CD14-positive monocyte (primary cell): ENCODE measurements around the gene TMEM44. TPM values are rescaled to one million over a fixed set of nuclear protein-coding genes. Genes with fewer than 3 reads are reported as not detected.
A peak's percentile ranks its signal among the peaks of the same experiment; 100 is the strongest.

Source experiments
- DNase-seq, 3 donors: peaks; one replicate each; pipeline ENCODE4 v3.0.0-alpha.2; 2011 to 2022
- H2AFZ ChIP-seq: 2 replicates; pipeline ENCODE4 v1.6.0; 2012; ENCODE audit warnings: mild to moderate bottlenecking, low read depth, low read length, inconsistent platforms; ENCODE audit not compliant: insufficient read depth, poor library complexity, severe bottlenecking
- H3K27ac ChIP-seq, 2 donors: 1 replicate in 1 of 2; 2 replicates in 1 of 2; pipeline ENCODE4 v1.5.1; 2012 to 2013; ENCODE audit warnings: low read length in 2 of 2, control low read depth in 1 of 2, inconsistent platforms in 1 of 2, low read depth in 1 of 2, mild to moderate bottlenecking in 1 of 2
- H3K27me3 ChIP-seq, 2 donors: one replicate each; pipeline versions ENCODE4 v1.6.0 to v1.6.1; 2011 to 2013; ENCODE audit warnings: low read length in 2 of 2; ENCODE audit not compliant: control insufficient read depth in 2 of 2, insufficient read depth in 2 of 2
- H3K36me3 ChIP-seq, 2 donors: replicated peaks in 1 of 2; 1 replicate in 1 of 2; 2 replicates in 1 of 2; pipeline versions ENCODE4 v1.5.1 to v1.6.1; 2012 to 2013; ENCODE audit warnings: low read length in 2 of 2, control low read depth in 1 of 2, inconsistent platforms in 1 of 2, mild to moderate bottlenecking in 1 of 2; ENCODE audit not compliant: insufficient read depth in 2 of 2, control insufficient read depth in 1 of 2
- H3K4me1 ChIP-seq, 2 donors: 1 replicate in 1 of 2; 2 replicates in 1 of 2; pipeline versions ENCODE4 v1.5.1 to v1.6.1; 2012 to 2013; ENCODE audit warnings: low read length in 2 of 2, control low read depth in 1 of 2, inconsistent platforms in 1 of 2, mild to moderate bottlenecking in 1 of 2, moderate library complexity in 1 of 2; ENCODE audit not compliant: insufficient read depth in 2 of 2, control insufficient read depth in 1 of 2
- H3K4me2 ChIP-seq: replicated peaks from 2 replicates; pipeline ENCODE3; 2012; ENCODE audit warnings: low read length, moderate library complexity, mild to moderate bottlenecking; ENCODE audit not compliant: poor library complexity, severe bottlenecking; ENCODE audit errors: extremely low read depth
- H3K4me3 ChIP-seq, 3 experiments: fragments of 200-600 bp in 1 of 3; sonication (generic) in 1 of 3; replicated peaks in 1 of 3; 1 replicate in 2 of 3; 2 replicates in 1 of 3; pipeline ENCODE4 v1.5.1; 2011 to 2013; ENCODE audit warnings: low read length in 3 of 3, mild to moderate bottlenecking in 3 of 3, control low read depth in 2 of 3, low read depth in 2 of 3, inconsistent platforms in 1 of 3, moderate library complexity in 1 of 3
- H3K79me2 ChIP-seq: 2 replicates; pipeline ENCODE4 v1.6.0; 2012; ENCODE audit warnings: mild to moderate bottlenecking, control low read depth, inconsistent platforms, low read length, moderate library complexity; ENCODE audit not compliant: insufficient read depth
- H3K9ac ChIP-seq: 2 replicates; pipeline ENCODE4 v1.6.0; 2017; ENCODE audit warnings: low read length, mild to moderate bottlenecking; ENCODE audit not compliant: insufficient read depth, poor library complexity, severe bottlenecking
- H3K9me3 ChIP-seq, 2 donors: replicated peaks in 1 of 2; 1 replicate in 1 of 2; 2 replicates in 1 of 2; pipeline versions ENCODE4 v1.5.1 to v1.6.1; 2012 to 2013; ENCODE audit warnings: low read length in 2 of 2, control low read depth in 1 of 2; ENCODE audit not compliant: control insufficient read depth in 1 of 2, insufficient read depth in 1 of 2
- H4K20me1 ChIP-seq: 2 replicates; pipeline ENCODE4 v1.6.0; 2012; ENCODE audit warnings: mild to moderate bottlenecking, low read length, control low read depth, moderate library complexity; ENCODE audit not compliant: insufficient read depth
- H3K27ac Mint-ChIP-seq, 7 donors: one replicate each; pipeline ENCODE4 v1.8.0; 2020; ENCODE audit warnings: mild to moderate bottlenecking in 7 of 7, mixed read lengths in 7 of 7, moderate library complexity in 6 of 7, inconsistent platforms in 2 of 7
- H3K27me3 Mint-ChIP-seq, 3 donors: one replicate each; pipeline ENCODE4 v1.8.0; 2021 to 2022; ENCODE audit warnings: low read depth in 3 of 3, mild to moderate bottlenecking in 3 of 3, mixed read lengths in 3 of 3, moderate library complexity in 3 of 3, inconsistent platforms in 1 of 3
- H3K36me3 Mint-ChIP-seq, 2 donors: one replicate each; pipeline ENCODE4 v1.8.0; 2020; ENCODE audit warnings: mixed read lengths in 2 of 2, inconsistent platforms in 1 of 2, mild to moderate bottlenecking in 1 of 2
- H3K4me1 Mint-ChIP-seq: one replicate; pipeline ENCODE4 v1.8.0; 2020; ENCODE audit warnings: mild to moderate bottlenecking, mixed read lengths
- H3K4me3 Mint-ChIP-seq, 2 donors: one replicate each; pipeline ENCODE4 v1.8.0; 2020; ENCODE audit warnings: mild to moderate bottlenecking in 2 of 2, mixed read lengths in 2 of 2, moderate library complexity in 1 of 2
- H3K9me3 Mint-ChIP-seq, 7 donors: one replicate each; pipeline ENCODE4 v1.8.0; 2020 to 2022; ENCODE audit warnings: mixed read lengths in 7 of 7, mild to moderate bottlenecking in 6 of 7, moderate library complexity in 6 of 7, inconsistent platforms in 2 of 7
- CTCF ChIP-seq: fragments of 200-600 bp; IDR thresholded peaks from one replicate; pipeline ENCODE4 v1.8.0; 2022; ENCODE audit warnings: antibody characterized with exemption, mild to moderate bottlenecking
- WGBS: methylation state at CpG from one replicate; pipeline ENCODE4 v1.1.5; 2013; ENCODE audit warnings: missing lambda C conversion rate; ENCODE audit not compliant: insufficient coverage; 5-methylcytosine and 5-hydroxymethylcytosine counted together
- intact Hi-C, 2 donors: fragments of 100-400 bp; cut with micrococcal nuclease; formaldehyde crosslinking; loops; one replicate each; pipeline versions ENCODE4 v1.15.0 to v1.15.1; 2023
- polyA plus RNA-seq, 3 donors: library from polyadenylated mRNA; depleted of rRNA in 1 of 3; unstranded in 2 of 3; stranded (reverse) in 1 of 3; fragments of 300-500 nt in 2 of 3; fragments of >200 nt in 1 of 3; fragmentation: Illumina TruSeq in 2 of 3; gene quantifications; 1 replicate in 2 of 3; 2 replicates in 1 of 3; pipeline ENCODE4 v1.2.3, GENCODE V29; 2012 to 2021

Gene TMEM44
- polyA plus RNA-seq, 3 donors = 0.68 TPM; not detected in 2

- Mint-ChIP-seq H3K9me3 (peaks cover 0 to 2% (median 0%) of the 10 kb centered on the region in 7 donors), H3K36me3 (peaks cover 55 to 61% of the 10 kb centered on the region in 2 donors), H3K27me3 (no peaks in the 10 kb centered on the region), H3K4me3 (no peak overlapping the region), H3K4me1 (peaks cover 12% of the 10 kb centered on the region), H3K27ac (peak overlapping the region in 2 of 7 donors; percentile 0 to 33)
- Histone ChIP-seq H3K9me3 (no peaks in the 10 kb centered on the region), H2AFZ (no peak overlapping the region), H3K27ac (no peak overlapping the region), H3K9ac (no peak overlapping the region), H4K20me1 (peaks cover 26% of the 10 kb centered on the region), H3K4me3 (no peak overlapping the region), H3K79me2 (peaks cover 45% of the 10 kb centered on the region), H3K36me3 (peaks cover 39 to 72% of the 10 kb centered on the region in 2 donors), H3K4me2 (no peak overlapping the region), H3K4me1 (peaks cover 9 to 15% of the 10 kb centered on the region in 2 donors), H3K27me3 (no peaks in the 10 kb centered on the region)
- no peak for DNase-seq
- intact Hi-C loops = no loop called here
- WGBS = 74% methylated on average over 6 of the region's 7 CpGs
- TF ChIP-seq CTCF = no peak
These were observed 34.1 kb upstream of the TMEM44 start for GRCh38 chr3:194667363-194667762.

- DNase-seq = no peak
- no peak overlapping the region for H3K4me3 ChIP-seq
- peaks cover 74 to 75% of the 10 kb centered on the region in 2 donors for H3K36me3 Mint-ChIP-seq
- no peak for TF ChIP-seq CTCF
- H3K4me3 Mint-ChIP-seq = no peak overlapping the region
- H3K27ac Mint-ChIP-seq = no peak overlapping the region
- no peak overlapping the region for H3K9ac ChIP-seq
- WGBS = 76% methylated on average over 5 of the region's 7 CpGs
- peaks cover 24% of the 10 kb centered on the region for H3K79me2 ChIP-seq
- H3K36me3 ChIP-seq = peaks cover 55 to 88% of the 10 kb centered on the region in 2 donors
- H3K4me2 ChIP-seq = no peak overlapping the region
- no peak overlapping the region for H2AFZ ChIP-seq
- H3K27me3 Mint-ChIP-seq = no peaks in the 10 kb centered on the region
- H3K4me1 Mint-ChIP-seq = peaks cover 8% of the 10 kb centered on the region
- intact Hi-C loops = no loop called here
- H4K20me1 ChIP-seq = peaks cover 12% of the 10 kb centered on the region
- no peaks in the 10 kb centered on the region for H3K4me1 ChIP-seq
- no peak overlapping the region for H3K27ac ChIP-seq
- H3K27me3 ChIP-seq = no peaks in the 10 kb centered on the region
- H3K9me3 ChIP-seq = no peaks in the 10 kb centered on the region
- no peaks in the 10 kb centered on the region for H3K9me3 Mint-ChIP-seq
These were observed 31.6 kb upstream of the TMEM44 start for GRCh38 chr3:194664857-194665256.
